Eye (tissue), 1 donor: ENCODE results near the gene AMH.

Experiments used
- DNase-seq: peaks from one replicate; pipeline ENCODE4 v3.0.0-alpha.2; 2015

The AMH gene

DNA sequence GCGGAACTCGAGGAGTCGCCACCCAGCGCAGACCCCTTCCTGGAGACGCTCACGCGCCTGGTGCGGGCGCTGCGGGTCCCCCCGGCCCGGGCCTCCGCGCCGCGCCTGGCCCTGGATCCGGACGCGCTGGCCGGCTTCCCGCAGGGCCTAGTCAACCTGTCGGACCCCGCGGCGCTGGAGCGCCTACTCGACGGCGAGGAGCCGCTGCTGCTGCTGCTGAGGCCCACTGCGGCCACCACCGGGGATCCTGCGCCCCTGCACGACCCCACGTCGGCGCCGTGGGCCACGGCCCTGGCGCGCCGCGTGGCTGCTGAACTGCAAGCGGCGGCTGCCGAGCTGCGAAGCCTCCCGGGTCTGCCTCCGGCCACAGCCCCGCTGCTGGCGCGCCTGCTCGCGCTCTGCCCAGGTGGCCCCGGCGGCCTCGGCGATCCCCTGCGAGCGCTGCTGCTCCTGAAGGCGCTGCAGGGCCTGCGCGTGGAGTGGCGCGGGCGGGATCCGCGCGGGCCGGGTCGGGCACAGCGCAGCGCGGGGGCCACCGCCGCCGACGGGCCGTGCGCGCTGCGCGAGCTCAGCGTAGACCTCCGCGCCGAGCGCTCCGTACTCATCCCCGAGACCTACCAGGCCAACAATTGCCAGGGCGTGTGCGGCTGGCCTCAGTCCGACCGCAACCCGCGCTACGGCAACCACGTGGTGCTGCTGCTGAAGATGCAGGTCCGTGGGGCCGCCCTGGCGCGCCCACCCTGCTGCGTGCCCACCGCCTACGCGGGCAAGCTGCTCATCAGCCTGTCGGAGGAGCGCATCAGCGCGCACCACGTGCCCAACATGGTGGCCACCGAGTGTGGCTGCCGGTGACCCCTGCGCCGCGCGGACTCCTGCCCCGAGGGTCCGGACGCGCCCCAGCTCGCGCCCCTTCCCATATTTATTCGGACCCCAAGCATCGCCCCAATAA lies 2.3 kb downstream of the AMH start:
- DNase-seq, result peak; percentile 54

- peak; percentile 43 for DNase-seq
These were observed 3.1 kb downstream of the AMH start for GRCh38 chr19:2252055-2252796.

DNA sequence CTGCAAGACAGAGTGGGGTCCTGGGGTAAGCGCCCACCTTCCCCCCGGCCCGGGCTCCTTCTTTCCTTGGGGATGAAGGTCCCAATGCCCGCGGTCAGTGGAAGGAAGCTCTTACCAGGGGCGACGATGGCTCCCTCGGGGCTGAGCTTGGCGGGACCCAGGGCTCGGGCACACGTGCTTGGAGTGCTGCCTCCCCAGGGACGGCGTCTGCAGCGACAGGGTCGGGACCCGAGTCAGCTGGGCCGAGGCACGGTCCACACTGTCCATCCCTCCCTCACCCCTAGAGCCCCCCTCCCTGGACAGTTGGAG lies 3.6 kb downstream of the AMH start:
- no peak for DNase-seq

- peak; percentile 49 for DNase-seq
These were observed 4.3 kb downstream of the AMH start for GRCh38 chr19:2253106-2254063.

GRCh38 chr19:2254064-2254872 lies 5.1 kb downstream of the AMH start:
- DNase-seq, result peak; percentile 82

DNA sequence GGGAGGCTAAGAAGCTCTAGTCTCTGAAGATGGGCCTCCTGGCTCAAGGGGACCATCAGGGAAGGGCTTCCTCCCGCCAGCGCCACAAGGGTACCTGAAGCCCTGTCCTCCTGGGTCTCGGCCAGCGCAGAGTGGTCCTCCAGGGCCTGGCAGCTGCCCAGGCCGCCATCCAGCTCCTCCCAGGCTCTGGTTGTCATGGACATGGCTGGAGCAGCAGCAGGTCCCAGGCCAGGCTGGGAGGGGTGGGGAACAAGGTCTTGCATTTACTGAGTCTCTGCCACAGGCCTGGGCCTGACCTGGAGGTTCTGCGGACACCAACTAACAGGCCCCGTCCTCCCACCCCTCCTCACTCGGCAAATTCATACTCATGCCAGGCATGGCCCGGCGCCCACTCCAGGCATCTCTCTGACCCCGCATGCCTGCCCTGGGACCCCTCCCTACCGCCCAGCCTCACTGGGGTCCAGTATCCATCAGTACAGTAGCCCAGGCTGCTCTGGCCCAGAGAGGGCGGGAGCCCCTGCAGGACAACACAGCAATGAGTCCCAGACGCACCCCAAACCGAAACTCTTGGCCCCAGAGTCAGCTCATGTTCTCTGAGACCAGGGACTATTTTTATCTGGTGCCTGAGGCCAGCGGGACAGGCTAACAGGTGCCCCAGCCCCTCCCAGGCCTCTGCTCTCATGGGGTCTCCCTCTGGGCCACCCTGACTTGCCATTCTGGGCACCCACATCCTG lies 6.2 kb downstream of the AMH start:
- DNase-seq, result no peak

DNA sequence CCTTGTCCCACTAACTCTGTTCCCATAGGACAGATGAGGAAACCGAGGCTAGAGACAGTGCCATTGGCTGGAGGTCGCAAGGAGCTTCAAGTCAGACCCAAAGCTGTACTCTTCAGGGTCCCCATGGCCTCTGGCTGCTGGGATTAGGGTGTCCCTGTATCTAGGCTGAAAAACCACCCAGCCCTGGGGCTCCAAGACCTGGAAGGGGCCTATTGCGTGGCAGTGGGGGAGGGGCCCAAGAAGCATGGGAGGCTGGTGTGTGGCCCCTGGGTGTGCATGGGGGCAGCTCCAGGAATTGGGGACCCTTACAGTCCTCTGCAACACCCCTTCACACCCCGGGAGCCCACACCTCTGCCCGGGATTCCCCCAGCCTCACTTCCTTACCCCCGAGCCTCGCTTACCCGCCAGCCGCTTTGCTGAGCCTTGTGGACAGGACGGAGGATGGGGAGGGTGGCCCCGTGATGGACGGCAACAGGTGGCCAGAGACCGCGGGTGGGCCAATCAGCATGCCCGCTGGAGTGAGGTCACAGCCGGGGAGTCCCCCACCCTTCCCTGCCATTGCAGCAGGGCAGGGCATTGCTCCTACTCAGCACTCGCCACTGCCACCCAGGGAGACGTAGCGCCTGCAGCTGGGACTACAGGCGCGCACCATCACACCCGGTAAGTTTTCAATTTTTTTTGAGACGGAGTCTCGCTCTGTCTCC lies 7.0 kb downstream of the AMH start, which contains the start of gene JSRP1:
TSS of gene JSRP1 (minus strand) at position 436 of the 704 bp plus-strand sequence. CDS start 1,103 bp downstream, outside the sequence.
- peak; percentile 48 for DNase-seq

GRCh38 chr19:2259336-2259735 lies 10.2 kb downstream of the AMH start:
- DNase-seq, result no peak

DNA sequence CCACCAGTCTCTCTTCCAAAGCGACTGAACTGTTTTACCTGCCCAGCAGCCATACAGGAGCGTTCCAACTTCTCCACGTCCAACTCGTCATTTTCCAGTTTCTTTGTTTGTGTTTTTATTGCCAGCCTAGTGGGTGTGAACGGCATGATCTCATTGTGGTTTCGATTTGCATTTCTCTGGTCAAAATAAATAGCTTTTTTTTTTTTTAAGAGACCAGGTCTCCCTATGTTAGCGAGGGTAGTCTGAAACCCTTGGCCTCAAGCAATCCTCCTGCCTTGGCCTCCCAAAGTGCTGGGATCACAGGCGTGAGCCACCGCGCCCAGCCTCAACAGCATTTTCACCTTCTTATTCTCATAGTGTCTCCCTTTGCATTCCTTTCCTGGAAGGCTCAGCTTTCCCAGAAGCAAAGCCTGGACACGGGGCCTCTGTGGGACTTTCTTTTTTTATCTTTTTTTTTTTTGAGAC lies 11.2 kb downstream of the AMH start:
- no peak for DNase-seq

GRCh38 chr19:2261438-2262172 lies 12.5 kb downstream of the AMH start:
- DNase-seq, result no peak

- DNase-seq, result no peak
These were observed 17.3 kb downstream of the AMH start for GRCh38 chr19:2266183-2266993.

DNA sequence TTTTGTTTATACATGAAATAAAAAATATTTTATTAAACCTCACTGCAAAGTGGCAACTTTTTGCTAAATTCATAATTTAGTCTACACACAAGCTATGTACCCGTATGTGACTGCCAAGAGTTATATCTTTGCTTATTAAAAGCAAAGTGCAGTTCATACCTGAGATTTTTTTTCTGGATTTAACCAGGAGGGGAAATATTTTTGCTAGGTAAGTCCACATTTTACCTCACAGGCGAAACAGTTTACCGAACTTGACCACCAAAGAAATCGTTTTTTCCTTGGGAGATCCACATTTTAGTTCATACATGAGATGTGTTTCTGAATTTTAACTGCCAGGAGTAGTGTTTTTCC lies 19.3 kb downstream of the AMH start:
- DNase-seq, result no peak

- no peak for DNase-seq
These were observed 19.7 kb downstream of the AMH start for GRCh38 chr19:2268861-2269243.

GRCh38 chr19:2269244-2270156 lies 20.4 kb downstream of the AMH start:
- DNase-seq, result peak; percentile 99

- no peak for DNase-seq
These were observed 21.0 kb downstream of the AMH start for GRCh38 chr19:2270157-2270422.

GRCh38 chr19:2270423-2271233 lies 21.5 kb downstream of the AMH start:
- peak; percentile 79 for DNase-seq
